ENCODE results near the gene SMOC2. TPM values are rescaled to one million over a fixed set of nuclear protein-coding genes. Genes with fewer than 3 reads are reported as not detected.

SMOC2 gene
- total and polyA plus RNA-seq, 12 donors, result 3.0 to 32.0 (median 10.5) TPM

DNA sequence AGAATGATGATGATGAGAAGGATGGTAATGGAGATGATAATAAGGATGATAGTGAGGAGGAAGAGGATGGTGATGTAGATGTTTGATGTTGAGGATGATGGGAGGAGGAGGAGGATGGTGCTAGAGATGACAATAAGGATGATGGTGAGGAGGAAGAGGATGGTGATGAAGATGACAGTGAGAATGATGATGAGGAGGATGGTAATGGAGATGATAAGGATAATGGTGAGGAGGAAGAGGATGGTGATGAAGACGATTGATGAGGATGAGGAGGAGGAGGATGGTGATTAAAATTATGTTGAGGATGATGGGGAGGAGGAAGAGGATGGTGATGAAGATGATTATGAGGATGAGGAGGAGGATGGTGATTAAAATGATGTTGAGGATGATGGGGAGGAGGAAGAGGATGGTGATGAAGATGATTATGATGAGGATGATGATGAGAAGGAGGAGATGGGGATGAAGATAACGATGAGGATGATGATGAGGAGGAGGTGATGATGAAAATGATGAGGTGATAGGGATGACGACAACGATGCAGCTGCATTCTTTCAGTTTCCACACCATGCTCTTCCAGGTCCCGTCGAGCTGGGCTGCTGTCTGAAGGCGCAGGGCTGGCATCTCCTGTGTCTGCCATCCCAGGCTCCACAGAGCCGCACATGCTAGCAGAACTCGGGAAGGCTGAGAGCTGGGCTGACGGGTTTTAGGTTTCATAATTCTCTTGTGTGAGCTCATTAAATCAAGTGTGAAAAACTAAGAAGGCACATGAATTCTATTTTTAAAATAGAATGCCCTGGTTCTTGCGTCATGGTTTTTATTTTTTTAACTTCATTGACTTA is 274.9 kb downstream of the SMOC2 start:
- TF ChIP-seq, protein P1, sequence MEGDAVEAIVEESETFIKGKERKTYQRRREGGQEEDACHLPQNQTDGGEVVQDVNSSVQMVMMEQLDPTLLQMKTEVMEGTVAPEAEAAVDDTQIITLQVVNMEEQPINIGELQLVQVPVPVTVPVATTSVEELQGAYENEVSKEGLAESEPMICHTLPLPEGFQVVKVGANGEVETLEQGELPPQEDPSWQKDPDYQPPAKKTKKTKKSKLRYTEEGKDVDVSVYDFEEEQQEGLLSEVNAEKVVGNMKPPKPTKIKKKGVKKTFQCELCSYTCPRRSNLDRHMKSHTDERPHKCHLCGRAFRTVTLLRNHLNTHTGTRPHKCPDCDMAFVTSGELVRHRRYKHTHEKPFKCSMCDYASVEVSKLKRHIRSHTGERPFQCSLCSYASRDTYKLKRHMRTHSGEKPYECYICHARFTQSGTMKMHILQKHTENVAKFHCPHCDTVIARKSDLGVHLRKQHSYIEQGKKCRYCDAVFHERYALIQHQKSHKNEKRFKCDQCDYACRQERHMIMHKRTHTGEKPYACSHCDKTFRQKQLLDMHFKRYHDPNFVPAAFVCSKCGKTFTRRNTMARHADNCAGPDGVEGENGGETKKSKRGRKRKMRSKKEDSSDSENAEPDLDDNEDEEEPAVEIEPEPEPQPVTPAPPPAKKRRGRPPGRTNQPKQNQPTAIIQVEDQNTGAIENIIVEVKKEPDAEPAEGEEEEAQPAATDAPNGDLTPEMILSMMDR (IDR thresholded peaks at IDR 0.05), result no peak
- no peak for TF ChIP-seq POLR2A (IDR thresholded peaks at IDR 0.05)
- no peak for DNase-seq
- no peak overlapping the region for H3K4me3 ChIP-seq
- H3K27ac ChIP-seq, result no peak overlapping the region
- intact Hi-C loops (cut with DNase I), result no loop called here
- peaks cover 3% of the 10 kb centered on the region for H3K27me3 ChIP-seq
- H3K4me1 ChIP-seq (replicated peaks in 1 of 2), result no peaks in the 10 kb centered on the region
- WGBS, 4 donors, result 81 to 89% (median 86%) methylated on average over 11 of the region's 11 CpGs
- H3K36me3 ChIP-seq (replicated peaks in 1 of 2), result no peaks in the 10 kb centered on the region
- H3K9me3 ChIP-seq (replicated peaks in 1 of 3), result no peaks in the 10 kb centered on the region

- Histone ChIP-seq H3K27ac (no peak overlapping the region), H3K9me3 (replicated peaks in 1 of 3) (no peaks in the 10 kb centered on the region), H3K4me3 (no peak overlapping the region), H3K27me3 (peaks cover under 1% of the 10 kb centered on the region), H3K4me1 (replicated peaks in 1 of 2) (no peaks in the 10 kb centered on the region), H3K36me3 (replicated peaks in 1 of 2) (no peaks in the 10 kb centered on the region)
- intact Hi-C loops (cut with DNase I), result no loop called here
- TF ChIP-seq, protein P1 (IDR thresholded peaks at IDR 0.05), result no peak
- TF ChIP-seq POLR2A (IDR thresholded peaks at IDR 0.05), result no peak
- no peak for DNase-seq
- 86 to 92% (median 88%) methylated on average over 7 of the region's 7 CpGs for WGBS, 4 donors
Observed at GRCh38 chr6:168716581-168716980, 275.6 kb downstream of the SMOC2 start.

- no peaks in the 10 kb centered on the region for H3K36me3 ChIP-seq (replicated peaks in 1 of 2)
- H3K27me3 ChIP-seq, result no peaks in the 10 kb centered on the region
- DNase-seq, result no peak
- H3K4me3 ChIP-seq, result no peak overlapping the region
- intact Hi-C loops (cut with DNase I), result no loop called here
- H3K9me3 ChIP-seq (replicated peaks in 1 of 3), result no peaks in the 10 kb centered on the region
- no peak for TF ChIP-seq POLR2A (IDR thresholded peaks at IDR 0.05)
- TF ChIP-seq, protein P1 (IDR thresholded peaks at IDR 0.05), result no peak
- no peaks in the 10 kb centered on the region for H3K4me1 ChIP-seq (replicated peaks in 1 of 2)
- whole genome bisulfite sequencing, 4 donors, result 82 to 93% (median 87%) methylated on average over 22 of the region's 22 CpGs
- no peak overlapping the region for H3K27ac ChIP-seq
Observed at GRCh38 chr6:168717491-168717890, 276.5 kb downstream of the SMOC2 start.

Other genes starting within 250 kb of the SMOC2 start
- gene DACT2, start 121.4 kb upstream of the SMOC2 start, total RNA-seq, result 10 to 100 TPM in 1 of 9 donors, 1 to 10 TPM in 6, under 1 TPM in 2; 0.17 to 11.2 (median 2.7) TPM
- gene DACT2, start 121.4 kb upstream of the SMOC2 start, polyA plus RNA-seq, result 1 to 10 TPM in 2 of 3 donors, under 1 TPM in 1; 0.05 to 4.1 (median 3.7) TPM